ENCODE data around the gene IGSF10.
"Not testable (repeated sequence)": the region's sequence is repeated elsewhere in the genome, so short reads cannot be mapped to it uniquely, and the experiment has no call there.

The IGSF10 gene, protein sequence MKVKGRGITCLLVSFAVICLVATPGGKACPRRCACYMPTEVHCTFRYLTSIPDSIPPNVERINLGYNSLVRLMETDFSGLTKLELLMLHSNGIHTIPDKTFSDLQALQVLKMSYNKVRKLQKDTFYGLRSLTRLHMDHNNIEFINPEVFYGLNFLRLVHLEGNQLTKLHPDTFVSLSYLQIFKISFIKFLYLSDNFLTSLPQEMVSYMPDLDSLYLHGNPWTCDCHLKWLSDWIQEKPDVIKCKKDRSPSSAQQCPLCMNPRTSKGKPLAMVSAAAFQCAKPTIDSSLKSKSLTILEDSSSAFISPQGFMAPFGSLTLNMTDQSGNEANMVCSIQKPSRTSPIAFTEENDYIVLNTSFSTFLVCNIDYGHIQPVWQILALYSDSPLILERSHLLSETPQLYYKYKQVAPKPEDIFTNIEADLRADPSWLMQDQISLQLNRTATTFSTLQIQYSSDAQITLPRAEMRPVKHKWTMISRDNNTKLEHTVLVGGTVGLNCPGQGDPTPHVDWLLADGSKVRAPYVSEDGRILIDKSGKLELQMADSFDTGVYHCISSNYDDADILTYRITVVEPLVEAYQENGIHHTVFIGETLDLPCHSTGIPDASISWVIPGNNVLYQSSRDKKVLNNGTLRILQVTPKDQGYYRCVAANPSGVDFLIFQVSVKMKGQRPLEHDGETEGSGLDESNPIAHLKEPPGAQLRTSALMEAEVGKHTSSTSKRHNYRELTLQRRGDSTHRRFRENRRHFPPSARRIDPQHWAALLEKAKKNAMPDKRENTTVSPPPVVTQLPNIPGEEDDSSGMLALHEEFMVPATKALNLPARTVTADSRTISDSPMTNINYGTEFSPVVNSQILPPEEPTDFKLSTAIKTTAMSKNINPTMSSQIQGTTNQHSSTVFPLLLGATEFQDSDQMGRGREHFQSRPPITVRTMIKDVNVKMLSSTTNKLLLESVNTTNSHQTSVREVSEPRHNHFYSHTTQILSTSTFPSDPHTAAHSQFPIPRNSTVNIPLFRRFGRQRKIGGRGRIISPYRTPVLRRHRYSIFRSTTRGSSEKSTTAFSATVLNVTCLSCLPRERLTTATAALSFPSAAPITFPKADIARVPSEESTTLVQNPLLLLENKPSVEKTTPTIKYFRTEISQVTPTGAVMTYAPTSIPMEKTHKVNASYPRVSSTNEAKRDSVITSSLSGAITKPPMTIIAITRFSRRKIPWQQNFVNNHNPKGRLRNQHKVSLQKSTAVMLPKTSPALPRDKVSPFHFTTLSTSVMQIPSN (N-terminal part only)

DNA sequence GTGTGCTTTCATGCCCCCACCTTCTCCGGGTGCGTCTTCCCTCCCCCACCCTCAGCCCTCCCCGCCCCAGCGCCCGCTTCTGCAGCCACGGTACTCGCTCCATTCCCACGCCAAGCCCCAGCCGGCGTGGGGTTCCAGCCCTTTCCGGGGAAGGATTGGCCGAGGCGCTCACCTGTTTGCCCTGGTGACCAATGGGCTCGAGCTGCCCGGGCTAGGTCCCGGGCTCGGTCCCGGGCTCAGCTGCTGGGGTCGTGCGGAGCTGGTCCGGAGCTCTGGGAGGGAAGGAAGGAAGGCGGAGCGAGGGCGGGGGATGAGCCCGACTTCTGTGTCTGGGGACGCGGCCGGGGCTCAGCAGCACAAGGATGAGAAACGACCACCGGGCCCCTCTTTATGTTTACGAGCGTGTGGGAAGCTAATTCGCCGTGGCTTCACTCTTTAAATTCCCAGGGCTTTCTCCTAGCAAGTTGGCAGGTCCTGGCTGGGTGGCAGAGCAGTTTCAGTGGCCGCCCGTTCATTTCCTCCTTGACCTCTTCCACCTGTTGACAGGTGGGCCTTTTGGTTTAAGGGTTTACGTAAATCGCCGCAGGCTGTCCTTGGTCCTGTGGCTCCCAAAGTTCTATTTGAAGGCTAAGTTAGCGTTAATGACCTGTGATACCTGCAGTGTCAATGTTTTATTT, at the start of gene IGSF10:
IGSF10 (minus strand) TSS at position 288 of the 677 bp plus-strand sequence. CDS start 2,352 bp downstream, outside the sequence.
- no peak for DNase-seq

DNA sequence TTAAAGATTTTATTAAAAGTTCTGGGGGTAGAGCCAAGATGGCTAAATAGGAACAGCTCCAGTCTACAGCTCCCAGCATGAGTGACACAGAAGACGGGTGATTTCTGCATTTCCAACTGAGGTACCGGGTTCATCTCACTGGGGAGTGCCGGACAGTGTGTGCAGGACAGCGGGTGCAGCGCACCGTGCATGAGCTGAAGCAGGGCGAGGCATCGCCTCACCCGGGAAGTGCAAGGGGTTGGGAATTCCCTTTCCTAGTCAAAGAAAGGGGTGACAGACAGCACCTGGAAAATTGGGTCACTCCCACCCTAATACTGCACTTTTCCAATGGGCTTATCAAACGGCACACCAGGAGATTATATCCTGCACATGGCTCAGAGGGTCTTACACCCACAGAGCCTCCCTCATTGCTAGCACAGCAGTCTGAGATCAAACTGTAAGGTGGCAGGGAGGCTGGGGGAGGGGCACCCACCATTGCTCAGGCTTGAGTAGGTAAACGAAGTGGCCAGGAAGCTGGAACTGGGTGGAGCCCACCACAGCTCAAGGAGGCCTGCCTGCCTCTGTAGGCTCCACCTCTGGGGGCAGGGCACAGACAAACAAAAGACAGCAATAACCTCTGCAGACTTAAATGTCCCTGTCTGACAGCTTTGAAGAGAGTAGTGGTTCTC, 48.7 kb upstream of the IGSF10 start:
- DNase-seq, result not testable (repeated sequence)

DNA sequence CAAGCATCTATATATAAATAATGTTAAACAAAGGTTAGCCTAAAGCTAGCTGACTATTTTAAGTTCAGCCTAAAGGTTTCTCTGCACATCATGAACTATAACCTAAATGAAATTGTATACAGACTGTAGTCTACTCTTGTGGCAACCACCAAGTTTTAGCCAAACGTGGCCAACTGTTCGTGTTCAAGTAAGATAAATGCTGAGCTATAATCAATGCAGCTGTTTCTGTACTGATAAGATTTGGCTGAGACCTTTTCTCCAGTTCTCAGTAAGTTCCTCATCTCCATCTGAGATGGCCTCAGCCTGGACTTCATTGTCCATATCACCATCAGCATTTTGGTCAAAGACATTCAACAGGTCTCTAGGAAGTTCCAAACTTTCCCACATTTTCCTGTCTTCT, 43.7 kb upstream of the IGSF10 start:
- DNase-seq, result no peak

DNA sequence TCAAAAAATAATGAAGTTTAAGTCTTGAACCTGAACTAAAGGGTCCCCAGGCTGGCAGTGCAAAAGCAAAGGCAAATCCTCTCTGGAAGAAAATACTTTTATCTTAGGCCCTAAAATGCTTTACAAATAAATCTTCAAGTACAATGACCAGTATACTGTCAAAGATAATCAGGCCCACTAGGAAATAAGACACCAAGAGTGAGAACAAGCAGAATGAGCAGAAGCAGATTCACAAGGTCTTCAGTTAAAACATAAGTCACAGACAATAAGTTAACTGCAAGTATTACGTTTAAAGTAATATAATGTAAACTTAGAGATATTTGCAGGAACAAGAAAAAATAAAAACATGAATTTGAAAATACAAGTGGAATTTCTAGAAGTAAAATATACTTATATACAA, 42.2 kb upstream of the IGSF10 start:
- no peak for DNase-seq

DNA sequence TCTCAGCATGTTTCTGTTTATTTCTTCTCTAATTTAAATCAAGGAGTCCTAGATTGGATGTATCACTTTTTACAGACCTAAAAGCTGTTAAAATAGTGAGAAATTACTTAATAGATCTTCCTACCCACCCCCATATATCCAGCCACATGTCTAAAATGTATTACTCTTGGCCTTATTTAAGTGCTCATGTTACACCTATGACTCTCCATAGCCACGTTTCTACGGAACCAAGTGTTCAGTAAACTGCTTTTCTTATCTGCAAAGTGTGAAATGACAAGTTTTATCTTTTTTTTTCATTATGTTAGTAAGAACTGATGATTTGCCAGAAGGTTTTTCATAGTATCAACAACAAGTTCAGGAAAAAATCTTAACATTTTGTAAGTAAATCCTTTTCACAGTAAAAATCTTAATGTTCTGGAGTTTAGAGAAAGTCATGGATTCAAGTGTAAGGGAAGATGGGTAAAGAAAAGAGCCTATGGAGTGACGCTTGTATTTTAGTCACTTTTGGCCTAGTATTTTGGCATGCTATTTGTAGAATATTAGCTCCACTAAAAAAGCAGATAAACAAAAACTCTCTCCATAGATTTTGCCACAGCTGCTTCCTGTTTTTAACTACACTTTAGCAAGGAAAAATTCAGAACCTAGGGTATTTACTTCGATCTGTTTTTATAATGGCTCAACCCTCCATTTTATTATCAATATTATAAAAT, 41.2 kb upstream of the IGSF10 start:
- DNase-seq, result no peak

DNA sequence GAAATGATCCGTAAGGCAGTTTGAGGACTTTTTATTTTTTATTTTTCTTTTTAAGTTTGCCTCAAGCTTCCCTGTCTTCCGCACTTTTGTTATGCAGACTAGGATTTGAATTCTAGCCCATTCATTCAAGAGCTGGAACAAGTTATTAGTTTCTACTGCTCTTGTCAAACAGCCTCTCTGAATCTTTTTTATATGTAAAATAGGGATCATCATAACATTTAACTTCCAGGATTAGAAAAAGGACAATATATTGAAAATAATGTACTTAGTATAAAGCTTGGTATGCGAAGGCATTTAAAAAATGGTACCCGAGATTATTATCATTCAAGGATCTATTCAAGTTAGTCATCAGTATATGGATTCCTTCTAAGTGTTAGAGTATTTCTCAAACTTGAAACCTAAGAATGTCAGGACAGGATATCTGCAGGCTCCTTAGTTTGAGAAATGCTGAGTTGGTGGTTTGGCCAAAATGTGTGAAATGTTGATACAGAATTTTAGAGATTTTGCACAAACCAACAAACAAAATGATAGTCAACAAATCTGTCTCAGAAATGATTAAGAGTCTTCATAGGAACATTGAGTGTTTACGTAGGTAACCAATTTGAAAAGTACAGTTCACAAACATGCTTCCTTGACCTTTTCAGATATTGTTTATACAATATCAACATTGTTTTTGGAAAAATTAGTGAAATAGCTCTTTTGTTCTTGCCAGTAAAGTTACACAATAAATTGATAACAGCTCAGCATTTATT, 40.5 kb upstream of the IGSF10 start:
- no peak for DNase-seq

DNA sequence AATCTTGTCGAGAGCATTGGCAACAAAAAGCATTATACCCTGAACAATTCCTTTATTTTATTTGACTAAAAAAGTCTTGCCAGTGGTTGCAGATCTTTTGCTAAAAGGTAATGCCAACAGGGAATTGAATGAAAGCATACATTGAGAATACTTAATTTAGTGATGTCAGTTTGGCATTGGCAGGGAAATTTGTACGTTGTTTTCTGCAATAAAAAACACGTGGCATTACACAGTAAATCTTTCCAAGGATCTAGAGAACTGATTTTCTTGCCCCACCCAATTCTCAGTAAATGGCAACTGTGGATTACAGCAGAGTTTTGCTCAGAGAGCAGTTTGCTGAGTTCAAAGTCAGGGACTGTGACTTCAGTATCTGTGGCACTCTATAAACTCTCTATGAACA, 38.3 kb upstream of the IGSF10 start:
- DNase-seq, result no peak

DNA sequence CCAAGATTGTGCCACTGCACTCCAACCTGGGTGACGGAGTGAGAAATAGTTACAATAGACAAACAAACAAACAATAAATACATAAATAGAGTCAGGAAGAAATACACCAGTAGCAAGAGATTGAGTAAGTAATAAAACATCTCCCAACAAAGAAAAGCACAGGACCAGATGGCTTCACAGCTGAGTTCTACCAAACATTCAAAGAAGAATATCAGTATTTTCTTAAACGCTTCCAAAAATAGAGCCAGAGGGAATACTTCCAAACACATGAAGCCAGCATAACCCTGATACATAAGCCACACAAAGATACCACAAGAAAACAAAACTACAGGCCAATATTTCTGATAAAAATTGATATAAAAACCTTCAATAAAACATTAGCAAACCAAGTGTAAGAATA, 30.7 kb upstream of the IGSF10 start:
- DNase-seq, result no peak

DNA sequence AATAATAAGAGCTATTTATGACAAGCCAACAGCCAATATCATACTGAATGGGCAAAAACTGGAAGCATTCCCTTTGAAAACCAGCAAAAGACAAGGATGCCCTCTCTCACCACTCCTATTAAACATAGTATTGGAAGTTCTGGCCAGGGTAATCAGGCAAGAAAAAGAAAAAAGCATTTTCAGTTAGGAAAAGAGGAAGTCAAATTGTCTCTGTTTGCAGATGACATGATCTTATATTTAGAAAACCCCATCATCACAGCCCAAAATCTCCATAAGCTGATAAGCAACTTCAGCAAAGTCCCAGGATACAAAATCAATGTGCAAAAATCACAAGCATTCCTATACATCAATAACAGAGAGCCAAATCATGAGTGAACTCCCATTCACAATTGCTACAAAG, 27.0 kb upstream of the IGSF10 start:
- DNase-seq, result not testable (repeated sequence)

DNA sequence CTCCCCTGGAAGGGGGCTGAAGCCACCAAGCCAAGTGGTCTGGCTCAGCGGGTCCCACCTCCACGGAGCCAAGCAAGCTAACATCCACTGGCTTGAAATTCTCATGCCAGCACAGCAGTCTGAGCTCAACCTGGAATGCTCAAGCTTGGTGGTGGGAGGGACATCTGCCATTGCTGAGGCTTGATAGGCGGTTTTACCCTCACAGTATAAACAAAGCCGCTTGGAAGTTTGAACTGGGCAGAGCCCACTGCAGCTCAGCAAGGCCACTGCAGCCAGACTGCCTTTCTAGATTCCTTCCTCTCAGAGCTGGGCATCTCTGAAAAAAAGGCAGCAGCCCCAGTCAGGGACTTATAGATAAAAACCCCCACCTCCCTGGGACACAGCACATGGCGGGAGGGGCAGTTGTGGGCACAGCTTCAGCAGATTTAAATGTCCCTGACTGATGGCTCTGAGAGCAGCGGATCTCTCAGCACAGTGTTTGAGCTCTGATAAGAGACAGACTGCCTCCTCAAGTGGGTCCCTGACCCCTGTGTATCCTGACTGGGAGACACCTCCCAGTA, 23.2 kb upstream of the IGSF10 start:
- DNase-seq, result no peak

DNA sequence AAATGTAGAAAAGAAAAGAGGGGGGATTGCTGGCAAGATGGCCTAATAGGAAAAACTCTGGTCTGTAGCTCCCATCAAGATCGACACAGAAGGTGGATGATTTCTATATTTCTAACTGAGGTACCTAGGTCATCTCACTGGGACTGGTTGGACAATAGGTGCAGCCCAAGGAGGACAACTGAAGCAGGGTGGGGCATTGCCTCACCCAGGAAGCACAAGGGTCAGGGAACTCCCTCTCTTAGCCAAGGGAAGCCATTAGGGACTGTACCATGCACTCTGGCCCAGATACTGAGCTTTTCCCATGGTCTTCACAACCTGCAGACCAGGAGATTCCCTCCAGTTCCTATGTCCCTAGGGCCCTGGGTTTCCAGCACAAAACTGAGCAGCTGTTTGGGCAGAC, 22.6 kb upstream of the IGSF10 start:
- no peak for DNase-seq

DNA sequence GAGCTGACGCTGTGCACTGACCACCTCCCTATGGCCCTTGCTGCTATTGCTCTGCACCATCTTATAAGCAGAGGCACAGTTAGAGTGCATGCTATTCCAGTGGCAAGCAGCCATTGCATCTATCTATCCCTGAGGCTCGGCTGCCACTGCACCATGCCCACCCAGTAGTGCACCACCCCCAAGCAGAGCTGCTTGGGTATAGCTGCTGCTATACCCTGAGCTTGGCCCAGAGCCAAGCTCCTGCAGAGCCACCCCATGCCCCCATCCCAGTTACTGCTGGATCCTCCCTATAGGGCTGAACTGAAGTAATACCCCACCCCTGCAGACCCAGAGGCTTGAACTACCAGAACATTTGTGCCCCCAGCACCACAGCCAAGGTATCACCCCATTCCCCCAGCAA, 19.6 kb upstream of the IGSF10 start:
- DNase-seq, result no peak

DNA sequence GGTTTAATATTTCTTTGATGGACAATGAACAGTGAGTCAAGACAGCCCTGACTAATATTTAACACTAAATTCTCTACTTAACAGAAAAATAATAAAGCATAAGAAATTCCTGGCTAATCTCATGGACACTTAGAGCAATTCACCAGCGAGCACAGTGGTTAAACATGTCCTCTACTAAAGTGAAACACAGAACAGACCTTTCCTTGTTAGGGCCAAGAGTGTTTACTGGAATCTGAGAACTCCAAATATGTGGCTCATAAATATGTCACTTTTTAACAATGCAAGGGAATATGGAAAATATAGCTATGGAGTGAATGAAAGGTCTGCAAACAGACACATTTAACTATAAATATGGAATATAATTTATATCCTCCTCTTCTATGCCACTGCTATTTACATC, 18.6 kb upstream of the IGSF10 start:
- no peak for DNase-seq

DNA sequence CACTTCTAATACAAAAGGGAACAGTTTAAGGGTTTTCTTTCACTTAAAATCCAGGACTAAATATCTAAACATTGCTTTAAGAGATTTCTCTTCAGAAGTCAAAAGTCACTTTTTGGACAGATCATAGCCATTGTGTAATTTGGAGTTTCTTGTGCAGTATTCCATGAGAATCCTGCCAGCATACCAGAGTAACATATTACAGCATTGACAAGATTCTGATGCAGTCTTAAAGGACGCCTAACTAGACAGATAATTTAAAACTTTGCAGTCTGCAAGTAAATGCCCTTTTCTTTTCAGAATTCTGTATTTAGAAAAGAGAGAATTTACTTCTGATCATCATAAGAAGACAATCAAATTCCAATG, 17.5 kb upstream of the IGSF10 start:
- DNase-seq, result no peak

DNA sequence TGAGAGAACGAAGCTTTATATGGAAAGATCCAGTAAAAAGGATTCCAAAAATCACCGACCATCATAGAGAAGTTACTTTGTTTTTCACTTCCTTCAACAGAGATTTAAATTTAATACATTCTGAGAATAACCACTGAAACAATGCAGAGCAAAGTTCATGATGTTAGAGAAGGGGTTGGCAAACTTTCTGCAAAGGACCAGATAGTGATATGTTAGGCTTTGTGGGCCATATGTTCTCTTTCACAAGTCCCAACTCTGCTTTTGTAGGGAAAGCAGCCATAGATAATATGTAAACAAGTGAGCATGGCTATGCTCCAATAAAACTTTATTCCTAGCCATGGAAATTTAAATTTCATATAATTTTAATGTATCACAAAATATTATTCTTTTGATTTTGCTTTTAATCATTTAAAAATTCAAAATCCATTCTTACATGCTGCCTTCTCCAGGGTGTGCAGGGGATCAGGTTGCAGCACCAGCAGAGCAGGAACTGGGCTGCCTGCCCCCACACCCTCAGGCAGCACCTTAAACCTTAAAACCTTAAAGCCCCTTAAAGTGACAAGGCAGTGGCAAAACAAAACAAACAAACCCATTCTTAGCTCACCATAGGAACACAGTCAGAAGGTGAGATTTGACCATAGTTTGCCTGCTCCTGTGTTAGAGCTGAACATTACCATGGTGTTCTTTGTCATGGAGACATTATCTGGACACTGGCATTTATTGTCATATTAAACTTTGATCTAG, 16.9 kb upstream of the IGSF10 start:
- DNase-seq, result no peak

DNA sequence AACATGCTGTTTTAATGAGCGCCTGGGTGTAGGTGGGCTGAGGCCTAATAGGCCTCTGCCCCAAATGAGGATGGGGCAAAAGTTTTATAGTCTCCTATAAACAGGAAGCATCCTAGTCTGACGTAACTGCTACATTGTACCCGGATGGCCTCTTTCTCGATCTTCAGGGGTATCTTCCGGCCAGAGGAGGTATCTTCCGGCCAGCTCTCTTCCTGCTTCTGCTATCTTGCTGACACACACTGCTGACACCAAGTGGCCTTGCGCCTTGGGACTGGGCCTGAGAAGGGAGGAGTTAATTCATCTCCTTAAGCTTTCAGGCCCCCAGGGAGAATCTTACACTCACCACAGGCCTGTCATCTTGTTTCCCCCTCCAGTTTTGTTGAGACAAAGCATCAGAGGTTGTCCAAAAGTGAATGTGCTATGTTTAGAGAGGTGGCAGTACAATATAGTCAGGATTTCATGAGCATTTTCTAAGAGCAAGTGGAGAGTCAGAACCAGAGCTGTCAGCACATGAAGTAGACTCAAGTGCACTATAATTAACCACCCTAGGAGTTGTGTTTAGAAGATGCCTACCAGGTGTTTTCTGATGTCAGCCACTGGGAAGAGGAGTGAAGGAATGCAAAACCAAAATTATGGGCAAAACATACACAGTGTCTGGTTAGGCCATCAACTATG, 15.6 kb upstream of the IGSF10 start:
- DNase-seq, result no peak

DNA sequence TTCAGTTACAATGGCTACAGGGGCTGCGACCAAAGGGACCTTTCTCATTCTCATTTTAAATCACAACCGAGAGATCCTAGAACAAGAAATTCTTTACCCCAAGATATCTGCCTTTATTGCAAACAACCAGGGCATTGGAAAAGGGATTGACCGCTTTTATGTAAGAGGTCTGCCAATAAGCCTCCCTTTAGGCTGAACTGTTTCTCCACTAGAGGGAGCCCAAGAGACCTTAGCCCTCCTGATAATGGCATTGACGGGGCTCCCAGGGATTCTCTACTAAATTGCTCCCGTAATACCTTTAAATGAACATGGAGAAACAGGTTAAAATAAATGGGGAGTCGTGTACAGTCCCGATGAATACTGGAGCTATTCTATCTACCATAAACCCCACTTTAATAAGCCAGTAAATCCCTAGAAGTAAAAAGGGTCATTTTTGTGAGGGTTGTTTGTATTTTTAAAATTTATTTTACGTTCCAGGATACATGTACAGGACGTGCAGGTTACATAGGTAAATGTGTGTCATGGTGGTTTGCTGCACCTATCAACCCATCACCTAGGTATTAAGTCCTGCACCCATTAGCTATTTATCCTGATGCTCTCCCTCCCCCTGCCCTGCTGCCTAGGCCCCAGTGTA, 7.5 kb upstream of the IGSF10 start:
- DNase-seq, result no peak

DNA sequence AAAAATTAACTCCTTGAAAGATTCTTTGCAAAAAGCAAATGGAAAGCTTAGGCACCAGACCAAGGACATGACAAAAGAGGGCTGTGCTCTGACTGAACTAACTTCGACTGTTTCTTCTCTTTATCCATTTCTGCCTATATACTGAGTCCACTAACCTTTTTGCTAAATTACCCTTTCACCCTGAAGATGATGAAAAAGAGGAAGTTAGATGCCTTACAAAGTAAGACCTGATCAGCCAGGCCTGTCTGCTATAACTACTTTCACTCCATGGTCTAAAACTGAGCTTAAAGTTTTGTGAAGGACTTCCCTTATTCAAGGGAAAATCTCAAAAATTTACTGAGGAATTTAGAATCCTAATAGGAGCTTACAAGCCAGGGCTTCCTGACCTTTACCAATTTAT, 6.2 kb upstream of the IGSF10 start:
- DNase-seq, result no peak

DNA sequence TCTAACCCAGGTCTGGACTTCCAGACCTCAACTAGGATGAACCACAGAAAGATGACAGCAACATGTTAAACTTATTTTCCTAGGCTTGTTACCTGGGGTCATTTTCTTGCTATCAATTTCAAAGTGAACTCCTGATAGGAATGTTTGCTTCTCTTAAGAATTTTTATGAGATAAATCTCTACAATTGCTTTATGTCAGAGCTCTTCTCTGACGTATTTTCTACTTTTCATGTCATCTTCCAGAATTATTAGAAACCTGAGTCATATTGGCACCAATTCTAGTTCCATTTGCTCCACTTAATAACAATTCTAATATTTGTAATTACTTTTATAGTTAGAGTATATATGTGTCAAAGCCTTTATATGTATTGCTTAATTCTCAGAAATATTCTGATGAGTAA, 2.1 kb upstream of the IGSF10 start:
- DNase-seq, result no peak

All from stimulated activated CD4-positive, alpha-beta T cell treated with anti-CD3 and anti-CD28 coated beads, Interleukin-4, amount 100 ng/mL, for 4 hours (primary cell).